ENCODE data around the gene SPRED2. TPM values are rescaled to one million over a fixed set of nuclear protein-coding genes. Genes with fewer than 3 reads are reported as not detected.

SPRED2 gene
- polyA plus RNA-seq, 2 of the 4 experiments (the other 2 are of a cell fraction), result 20.6 to 29.3 TPM

DNA sequence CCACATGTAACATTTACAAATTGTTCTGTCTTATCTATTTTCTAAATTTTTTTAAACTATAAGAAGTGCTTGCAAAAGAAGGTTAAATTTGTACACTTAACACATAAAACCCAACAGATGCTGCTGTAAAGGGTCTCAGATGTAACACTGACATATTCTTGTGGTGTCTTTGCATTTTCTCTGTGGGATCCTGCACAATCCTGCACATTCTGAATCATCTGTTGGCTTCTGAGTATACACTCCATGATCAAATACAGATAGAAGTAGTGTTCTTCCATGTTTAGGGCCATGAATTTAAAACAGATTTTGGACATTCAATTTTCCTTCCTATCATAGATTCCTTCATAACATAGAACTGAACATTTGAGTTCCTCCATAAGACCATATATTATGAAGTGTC lies 89.0 kb downstream of the SPRED2 start:
- H3K4me2 ChIP-seq, result no peak overlapping the region
- ATAC-seq, result no peak
- no peak for DNase-seq (ENCODE audit: low read depth in 1 of 2, low spot score in 1 of 2)
- ChIA-PET CTCF (interaction anchor here (0.9 to 1.2 kb wide), 2 partner anchors 24 to 85 kb away, joined by 3 read pairs; no protein-coding TSS in a partner anchor), POLR2A (no interaction called here)
- no peak for TF ChIP-seq JUNB (IDR thresholded peaks at IDR 0.05)
- TF ChIP-seq MYC (IDR thresholded peaks at IDR 0.05; ENCODE audit: borderline replicate concordance, low read length), result no peak
- TF ChIP-seq HEYL (CRISPR knock-in tag; IDR thresholded peaks at IDR 0.05), result no peak
- TF ChIP-seq CHD4 (IDR thresholded peaks at IDR 0.05; ENCODE audit: borderline replicate concordance), result no peak
- no peak for TF ChIP-seq EHF (CRISPR knock-in tag; IDR thresholded peaks at IDR 0.05)
- TF ChIP-seq RFX5 (IDR thresholded peaks at IDR 0.05), result no peak
- TF ChIP-seq, protein P1, sequence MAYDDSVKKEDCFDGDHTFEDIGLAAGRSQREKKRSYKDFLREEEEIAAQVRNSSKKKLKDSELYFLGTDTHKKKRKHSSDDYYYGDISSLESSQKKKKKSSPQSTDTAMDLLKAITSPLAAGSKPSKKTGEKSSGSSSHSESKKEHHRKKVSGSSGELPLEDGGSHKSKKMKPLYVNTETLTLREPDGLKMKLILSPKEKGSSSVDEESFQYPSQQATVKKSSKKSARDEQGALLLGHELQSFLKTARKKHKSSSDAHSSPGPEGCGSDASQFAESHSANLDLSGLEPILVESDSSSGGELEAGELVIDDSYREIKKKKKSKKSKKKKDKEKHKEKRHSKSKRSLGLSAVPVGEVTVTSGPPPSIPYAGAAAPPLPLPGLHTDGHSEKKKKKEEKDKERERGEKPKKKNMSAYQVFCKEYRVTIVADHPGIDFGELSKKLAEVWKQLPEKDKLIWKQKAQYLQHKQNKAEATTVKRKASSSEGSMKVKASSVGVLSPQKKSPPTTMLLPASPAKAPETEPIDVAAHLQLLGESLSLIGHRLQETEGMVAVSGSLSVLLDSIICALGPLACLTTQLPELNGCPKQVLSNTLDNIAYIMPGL (CRISPR knock-in tag; IDR thresholded peaks at IDR 0.05; ENCODE audit: borderline replicate concordance), result no peak
- TF ChIP-seq HOXB5 (CRISPR knock-in tag; IDR thresholded peaks at IDR 0.05), result no peak
- TF ChIP-seq, protein P2, sequence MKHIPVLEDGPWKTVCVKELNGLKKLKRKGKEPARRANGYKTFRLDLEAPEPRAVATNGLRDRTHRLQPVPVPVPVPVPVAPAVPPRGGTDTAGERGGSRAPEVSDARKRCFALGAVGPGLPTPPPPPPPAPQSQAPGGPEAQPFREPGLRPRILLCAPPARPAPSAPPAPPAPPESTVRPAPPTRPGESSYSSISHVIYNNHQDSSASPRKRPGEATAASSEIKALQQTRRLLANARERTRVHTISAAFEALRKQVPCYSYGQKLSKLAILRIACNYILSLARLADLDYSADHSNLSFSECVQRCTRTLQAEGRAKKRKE (CRISPR knock-in tag; IDR thresholded peaks at IDR 0.05; ENCODE audit: low read depth), result no peak
- TF ChIP-seq, protein P3, sequence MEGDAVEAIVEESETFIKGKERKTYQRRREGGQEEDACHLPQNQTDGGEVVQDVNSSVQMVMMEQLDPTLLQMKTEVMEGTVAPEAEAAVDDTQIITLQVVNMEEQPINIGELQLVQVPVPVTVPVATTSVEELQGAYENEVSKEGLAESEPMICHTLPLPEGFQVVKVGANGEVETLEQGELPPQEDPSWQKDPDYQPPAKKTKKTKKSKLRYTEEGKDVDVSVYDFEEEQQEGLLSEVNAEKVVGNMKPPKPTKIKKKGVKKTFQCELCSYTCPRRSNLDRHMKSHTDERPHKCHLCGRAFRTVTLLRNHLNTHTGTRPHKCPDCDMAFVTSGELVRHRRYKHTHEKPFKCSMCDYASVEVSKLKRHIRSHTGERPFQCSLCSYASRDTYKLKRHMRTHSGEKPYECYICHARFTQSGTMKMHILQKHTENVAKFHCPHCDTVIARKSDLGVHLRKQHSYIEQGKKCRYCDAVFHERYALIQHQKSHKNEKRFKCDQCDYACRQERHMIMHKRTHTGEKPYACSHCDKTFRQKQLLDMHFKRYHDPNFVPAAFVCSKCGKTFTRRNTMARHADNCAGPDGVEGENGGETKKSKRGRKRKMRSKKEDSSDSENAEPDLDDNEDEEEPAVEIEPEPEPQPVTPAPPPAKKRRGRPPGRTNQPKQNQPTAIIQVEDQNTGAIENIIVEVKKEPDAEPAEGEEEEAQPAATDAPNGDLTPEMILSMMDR (IDR thresholded peaks at IDR 0.05), result no peak
- TF ChIP-seq SREBF2 (IDR thresholded peaks at IDR 0.05), result no peak
- TF ChIP-seq FOXS1 (CRISPR knock-in tag; IDR thresholded peaks at IDR 0.05), result no peak
- TF ChIP-seq, protein P4, sequence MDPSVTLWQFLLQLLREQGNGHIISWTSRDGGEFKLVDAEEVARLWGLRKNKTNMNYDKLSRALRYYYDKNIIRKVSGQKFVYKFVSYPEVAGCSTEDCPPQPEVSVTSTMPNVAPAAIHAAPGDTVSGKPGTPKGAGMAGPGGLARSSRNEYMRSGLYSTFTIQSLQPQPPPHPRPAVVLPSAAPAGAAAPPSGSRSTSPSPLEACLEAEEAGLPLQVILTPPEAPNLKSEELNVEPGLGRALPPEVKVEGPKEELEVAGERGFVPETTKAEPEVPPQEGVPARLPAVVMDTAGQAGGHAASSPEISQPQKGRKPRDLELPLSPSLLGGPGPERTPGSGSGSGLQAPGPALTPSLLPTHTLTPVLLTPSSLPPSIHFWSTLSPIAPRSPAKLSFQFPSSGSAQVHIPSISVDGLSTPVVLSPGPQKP (IDR thresholded peaks at IDR 0.05; ENCODE audit: low read depth, low read length), result no peak
- FAIRE-seq, result no peak
- no peak overlapping the region for H3K27ac ChIP-seq
- no peak overlapping the region for H3K4me3 ChIP-seq
- H3K9me3 ChIP-seq, result no peaks in the 10 kb centered on the region
- H3K4me1 ChIP-seq, result peaks cover 24% of the 10 kb centered on the region

DNA sequence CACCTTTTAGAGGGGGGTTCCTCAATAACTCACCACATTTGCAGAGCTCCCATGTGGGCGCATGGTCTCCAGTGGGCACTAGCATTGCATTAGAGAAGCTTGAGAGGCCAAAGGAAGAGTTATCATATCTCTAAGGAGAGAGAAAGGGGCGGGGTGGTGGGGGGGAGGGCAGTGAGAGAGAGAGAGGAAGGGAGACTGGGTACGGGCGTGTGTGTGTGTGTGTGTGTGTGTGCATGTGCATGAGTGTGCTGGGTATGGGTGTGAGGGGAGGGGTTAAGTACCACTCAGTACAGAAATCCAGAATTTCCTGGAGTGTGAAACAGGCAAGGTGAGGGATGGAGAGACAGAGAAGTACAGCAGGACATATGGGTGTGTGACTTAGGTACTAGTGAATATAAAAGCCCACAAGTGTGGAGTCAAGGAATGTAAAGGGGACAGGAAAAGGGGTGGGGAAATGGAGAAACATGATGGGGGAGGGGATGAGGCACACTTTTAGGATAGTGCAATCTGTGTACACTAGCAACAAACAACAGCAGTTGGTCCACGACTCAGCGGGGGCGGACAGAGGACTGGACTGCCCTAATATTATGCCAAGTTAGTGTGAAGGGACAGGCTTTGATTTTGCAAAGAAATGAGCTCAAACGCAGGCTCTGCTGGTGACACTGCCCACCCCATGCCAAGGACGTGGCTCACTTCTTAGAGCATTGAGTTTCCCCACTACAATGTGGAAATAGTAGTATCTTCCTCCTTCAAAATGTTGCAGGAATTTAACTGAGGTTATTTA lies 91.3 kb downstream of the SPRED2 start:
- Histone ChIP-seq H3K4me3 (no peak overlapping the region), H3K9me3 (no peaks in the 10 kb centered on the region), H3K4me1 (peaks cover 31% of the 10 kb centered on the region), H3K4me2 (peak overlapping the region; percentile 61), H3K27ac (peak overlapping the region in 1 of 2 experiments; percentile 64; a peak in 4 of 6 replicates)
- WGBS (ENCODE audit: missing lambda C conversion rate), result 52% methylated on average over 9 of the region's 9 CpGs
- DNase-seq (ENCODE audit: low read depth in 1 of 2, low spot score in 1 of 2) (peak in 1 of 2 experiments; percentile 32), FAIRE-seq (no peak), ATAC-seq (peak; percentile 44 to 64; a peak in 4 of 6 replicates)
- ChIA-PET CTCF (interaction anchor here (1.4 to 2.1 kb wide), 8 partner anchors 10 to 95 kb away, joined by 3 to 10 read pairs (median 6); no protein-coding TSS in a partner anchor), POLR2A (interaction anchor here (1.1 kb wide), 2 partner anchors 32 to 91 kb away, joined by 3 to 4 read pairs; partner anchors contain the start of gene SPRED2)
- TF ChIP-seq, protein P3 (IDR thresholded peaks at IDR 0.05), result no peak
- TF ChIP-seq EHMT2 (IDR thresholded peaks at IDR 0.05; ENCODE audit: low read depth) (no peak), HOXB5 (CRISPR knock-in tag; IDR thresholded peaks at IDR 0.05) (no peak), RCOR1 (IDR thresholded peaks at IDR 0.05; ENCODE audit: low read depth, low read length) (no peak), TP53 (CRISPR knock-in tag; IDR thresholded peaks at IDR 0.05) (no peak), HOXB13 (CRISPR knock-in tag; IDR thresholded peaks at IDR 0.05; ENCODE audit: low read depth) (no peak), MYC (IDR thresholded peaks at IDR 0.05; ENCODE audit: borderline replicate concordance, low read length) (no peak), ZSCAN20 (CRISPR knock-in tag; IDR thresholded peaks at IDR 0.05) (no peak), JUN (IDR thresholded peaks at IDR 0.05) (no peak), HEYL (CRISPR knock-in tag; IDR thresholded peaks at IDR 0.05) (no peak), POLR2A (IDR thresholded peaks at IDR 0.05; ENCODE audit: low read length) (no peak), ZFP36 (IDR thresholded peaks at IDR 0.05; ENCODE audit: borderline replicate concordance, partially characterized antibody) (no peak)
- TF ChIP-seq, protein P4 (IDR thresholded peaks at IDR 0.05; ENCODE audit: low read depth, low read length), result no peak
- TF ChIP-seq, protein P1 (CRISPR knock-in tag; IDR thresholded peaks at IDR 0.05; ENCODE audit: borderline replicate concordance), result no peak
